ENCODE data around the gene PERM1. TPM values are rescaled to one million over a fixed set of nuclear protein-coding genes. Genes with fewer than 3 reads are reported as not detected.

The PERM1 gene
- total and polyA plus RNA-seq, 2 donors (not counting 1 experiment from before 2014, with no cell fraction given): not detected

DNA sequence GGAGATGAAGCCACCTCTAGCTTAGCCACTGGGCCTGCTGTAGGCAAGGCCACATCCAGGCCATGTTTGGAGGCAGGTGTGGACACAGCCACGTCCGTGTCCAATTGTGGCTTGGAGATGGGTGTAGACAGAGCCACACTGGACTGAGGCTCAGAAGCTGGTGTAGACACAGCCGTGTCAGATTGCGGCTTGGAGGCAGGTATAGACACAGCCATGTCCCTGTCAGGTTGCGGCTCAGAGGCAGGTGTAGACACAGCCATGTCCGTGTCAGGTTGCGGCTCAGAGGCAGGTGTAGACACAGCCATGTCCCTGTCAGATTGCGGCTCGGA is 2.2 kb downstream of the PERM1 start:
- Histone ChIP-seq H3K27me3 (replicated peaks in 1 of 4; ENCODE audit: control extremely low read depth in 1 of 4, control insufficient read depth in 3 of 4, insufficient read depth in 4 of 4, low read length in 3 of 4) (peaks cover 0 to 41% (median 6%) of the 10 kb centered on the region in 4 experiments), H3K4me1 (ENCODE audit: control insufficient read depth in 2 of 2, insufficient read depth in 2 of 2, low read length in 2 of 2) (peaks cover 10 to 13% of the 10 kb centered on the region in 2 donors), H4K20me1 (ENCODE audit: control insufficient read depth, insufficient read depth, low read length, poor library complexity, severe bottlenecking) (no peaks in the 10 kb centered on the region), H3K36me3 (replicated peaks in 1 of 2; ENCODE audit: control extremely low read depth in 1 of 2, control insufficient read depth in 1 of 2, extremely low read depth in 1 of 2, insufficient read depth in 2 of 2, low read length in 1 of 2) (no peaks in the 10 kb centered on the region), H2AFZ (ENCODE audit: insufficient read depth, low read depth, low read length, poor library complexity, severe bottlenecking) (no peak overlapping the region), H3K4me2 (replicated peaks; ENCODE audit: low read depth, low read length, poor library complexity, severe bottlenecking) (no peak overlapping the region), H3K9me3 (ENCODE audit: control extremely low read depth in 1 of 3, control insufficient read depth in 2 of 3, insufficient read depth in 1 of 3, low read length in 2 of 3) (peaks cover 0 to 11% (median 0%) of the 10 kb centered on the region in 3 donors), H3K79me2 (ENCODE audit: control insufficient read depth, insufficient read depth, low read length) (no peaks in the 10 kb centered on the region), H3K4me3 (ENCODE audit: control extremely low read depth in 1 of 5, extremely low read depth in 1 of 5, insufficient read depth in 1 of 5, low read depth in 2 of 5, low read length in 4 of 5) (no peak overlapping the region), H3K9ac (ENCODE audit: low read length) (no peak overlapping the region), H3K27ac (ENCODE audit: low read length in 2 of 2) (no peak overlapping the region)
- ChIA-PET POLR2A (no interaction called here), CTCF (no interaction called here)
- Mint-ChIP-seq H3K27me3 (peaks cover 26% of the 10 kb centered on the region), H3K9me3 (ENCODE audit: insufficient read depth) (no peaks in the 10 kb centered on the region), H3K4me1 (peaks cover 7% of the 10 kb centered on the region), H3K27ac (no peak overlapping the region), H3K4me3 (no peak overlapping the region)
- DNase-seq (no peak), ATAC-seq (ENCODE audit: low read depth) (no peak)
- TF ChIP-seq CTCF (IDR thresholded peaks at IDR 0.05): no peak
- TF ChIP-seq EZH2 (IDR thresholded peaks at IDR 0.05; ENCODE audit: borderline replicate concordance, insufficient read depth, low read depth, low read length, poor library complexity, severe bottlenecking): no peak
- 96% methylated on average over 9 of the region's 9 CpGs for WGBS (ENCODE audit: insufficient coverage)
- intact Hi-C loops (cut with micrococcal nuclease): no loop called here

GRCh38 chr1:978835-979743 is 2.8 kb downstream of the PERM1 start:
- WGBS (ENCODE audit: insufficient coverage): 91% methylated on average over 58 of the region's 60 CpGs
- no peak overlapping the region for H3K27ac ChIP-seq (ENCODE audit: low read length in 2 of 2)
- H3K27me3 Mint-ChIP-seq: peaks cover 30% of the 10 kb centered on the region
- no peak overlapping the region for H3K9ac ChIP-seq (ENCODE audit: low read length)
- no peak overlapping the region for H3K4me3 Mint-ChIP-seq
- no peaks in the 10 kb centered on the region for H4K20me1 ChIP-seq (ENCODE audit: control insufficient read depth, insufficient read depth, low read length, poor library complexity, severe bottlenecking)
- no peak for TF ChIP-seq EZH2 (IDR thresholded peaks at IDR 0.05; ENCODE audit: borderline replicate concordance, insufficient read depth, low read depth, low read length, poor library complexity, severe bottlenecking)
- TF ChIP-seq CTCF (IDR thresholded peaks at IDR 0.05): no peak
- no peak for ATAC-seq (ENCODE audit: low read depth)
- no peak overlapping the region for H2AFZ ChIP-seq (ENCODE audit: insufficient read depth, low read depth, low read length, poor library complexity, severe bottlenecking)
- H3K9me3 ChIP-seq (ENCODE audit: control extremely low read depth in 1 of 3, control insufficient read depth in 2 of 3, insufficient read depth in 1 of 3, low read length in 2 of 3): peaks cover 0 to 11% (median 0%) of the 10 kb centered on the region in 3 donors
- no peaks in the 10 kb centered on the region for H3K36me3 ChIP-seq (replicated peaks in 1 of 2; ENCODE audit: control extremely low read depth in 1 of 2, control insufficient read depth in 1 of 2, extremely low read depth in 1 of 2, insufficient read depth in 2 of 2, low read length in 1 of 2)
- no peak overlapping the region for H3K4me3 ChIP-seq (ENCODE audit: control extremely low read depth in 1 of 5, extremely low read depth in 1 of 5, insufficient read depth in 1 of 5, low read depth in 2 of 5, low read length in 4 of 5)
- peaks cover 0 to 41% (median 6%) of the 10 kb centered on the region in 4 experiments for H3K27me3 ChIP-seq (replicated peaks in 1 of 4; ENCODE audit: control extremely low read depth in 1 of 4, control insufficient read depth in 3 of 4, insufficient read depth in 4 of 4, low read length in 3 of 4)
- H3K9me3 Mint-ChIP-seq (ENCODE audit: insufficient read depth): no peaks in the 10 kb centered on the region
- CTCF ChIA-PET: no interaction called here
- no peak overlapping the region for H3K4me2 ChIP-seq (replicated peaks; ENCODE audit: low read depth, low read length, poor library complexity, severe bottlenecking)
- intact Hi-C loops (cut with micrococcal nuclease): no loop called here
- H3K4me1 Mint-ChIP-seq: peaks cover 7% of the 10 kb centered on the region
- peaks cover 10% of the 10 kb centered on the region in 2 donors for H3K4me1 ChIP-seq (ENCODE audit: control insufficient read depth in 2 of 2, insufficient read depth in 2 of 2, low read length in 2 of 2)
- DNase-seq: no peak
- no peak overlapping the region for H3K27ac Mint-ChIP-seq
- no peaks in the 10 kb centered on the region for H3K79me2 ChIP-seq (ENCODE audit: control insufficient read depth, insufficient read depth, low read length)
- POLR2A ChIA-PET: no interaction called here
